SK-N-SH treated with all-trans-retinoic acid at 6 μM for 48 hours (cell line): ENCODE results near the gene SEPTIN8.

Experiments
- ATAC-seq: fragments of 200-7000 bp; cut with Tn5 transposase; 3 replicates; pipeline ENCODE4 v1.9.1; 2020; ENCODE audit warnings: mild to moderate bottlenecking, moderate library complexity
- ARNTL ChIP-seq: fragments of 450-650 bp; formaldehyde crosslinking; IDR thresholded peaks from 2 replicates; pipeline ENCODE4 v1.5.0; 2020; ENCODE audit warnings: low read depth, mild to moderate bottlenecking, moderate library complexity, borderline replicate concordance
- CREB5 ChIP-seq: fragments of 250-450 bp; sonication (Bioruptor Pico); IDR thresholded peaks from 2 replicates; pipeline ENCODE4 v1.5.1; 2020; ENCODE audit warnings: low read depth, mild to moderate bottlenecking, moderate library complexity
- CSDC2 ChIP-seq: fragments of 250-450 bp; sonication (Bioruptor Pico); IDR thresholded peaks from 2 replicates; pipeline ENCODE4 v1.5.0; 2020; ENCODE audit warnings: mild to moderate bottlenecking, moderate library complexity
- ESRRG ChIP-seq: fragments of 250-450 bp; sonication (Bioruptor Pico); IDR thresholded peaks from 2 replicates; pipeline ENCODE4 v1.6.1; 2021; ENCODE audit warnings: mild to moderate bottlenecking
- GLIS3 ChIP-seq: fragments of 250-450 bp; sonication (Bioruptor Pico); IDR thresholded peaks from 2 replicates; pipeline ENCODE4 v1.5.0; 2020; ENCODE audit warnings: mild to moderate bottlenecking, moderate library complexity
- OSR1 ChIP-seq: fragments of 250-450 bp; sonication (Bioruptor Pico); IDR thresholded peaks from 2 replicates; pipeline ENCODE4 v1.8.0; 2022; ENCODE audit warnings: moderate library complexity, mild to moderate bottlenecking, inconsistent platforms
- PATZ1 ChIP-seq: fragments of 250-450 bp; sonication (Bioruptor Pico); IDR thresholded peaks from 2 replicates; pipeline ENCODE4 v1.8.0; 2020; ENCODE audit warnings: mild to moderate bottlenecking, moderate library complexity, borderline replicate concordance
- POU6F1 ChIP-seq: fragments of 250-450 bp; sonication (Bioruptor Pico); IDR thresholded peaks from 2 replicates; pipeline ENCODE4 v1.8.0; 2021; ENCODE audit warnings: low read depth, mild to moderate bottlenecking, moderate library complexity, borderline replicate concordance
- PPARA ChIP-seq: fragments of 250-450 bp; sonication (Bioruptor Pico); IDR thresholded peaks from 2 replicates; pipeline ENCODE4 v1.5.0; 2020; ENCODE audit warnings: mild to moderate bottlenecking, borderline replicate concordance
- RARB ChIP-seq: fragments of 250-450 bp; sonication (Bioruptor Pico); IDR thresholded peaks from 2 replicates; pipeline ENCODE4 v1.8.0; 2021; ENCODE audit warnings: mild to moderate bottlenecking, moderate library complexity
- SNAI2 ChIP-seq: fragments of 250-450 bp; sonication (Bioruptor Pico); IDR thresholded peaks from 2 replicates; pipeline ENCODE4 v1.5.0; 2020; ENCODE audit warnings: mild to moderate bottlenecking, moderate library complexity
- TOX ChIP-seq: fragments of 250-450 bp; sonication (Bioruptor Pico); IDR thresholded peaks from 2 replicates; pipeline ENCODE4 v1.8.0; 2021; ENCODE audit warnings: mild to moderate bottlenecking, moderate library complexity, borderline replicate concordance
- TSHZ2 ChIP-seq: fragments of 250-450 bp; sonication (Bioruptor Pico); IDR thresholded peaks from 2 replicates; pipeline ENCODE4 v1.5.0; 2020; ENCODE audit warnings: mild to moderate bottlenecking, moderate library complexity
- ZNF565 ChIP-seq: fragments of 450-650 bp; formaldehyde crosslinking; conservative IDR thresholded peaks from 2 replicates; pipeline ENCODE4 v1.5.0; 2020; ENCODE audit warnings: low read depth, mild to moderate bottlenecking, moderate library complexity
- ZNF70 ChIP-seq: fragments of 450-650 bp; formaldehyde crosslinking; IDR thresholded peaks from 2 replicates; pipeline ENCODE4 v1.5.0; 2020; ENCODE audit warnings: mild to moderate bottlenecking, moderate library complexity
- ZNF8 ChIP-seq: fragments of 450-650 bp; formaldehyde crosslinking; IDR thresholded peaks from 2 replicates; pipeline ENCODE4 v1.5.0; 2020; ENCODE audit warnings: mild to moderate bottlenecking, moderate library complexity

The SEPTIN8 gene

GRCh38 chr5:132825033-132825833 is 48.2 kb upstream of the SEPTIN8 start:
- no peak for TF ChIP-seq GLIS3 (CRISPR knock-in tag)
- no peak for TF ChIP-seq OSR1 (CRISPR knock-in tag)
- no peak for TF ChIP-seq RARB (CRISPR knock-in tag)
- ATAC-seq = no peak

- ATAC-seq = no peak
- TF ChIP-seq SNAI2 (CRISPR knock-in tag) = no peak
- TF ChIP-seq ARNTL (CRISPR knock-in tag) = no peak
- no peak for TF ChIP-seq TSHZ2 (CRISPR knock-in tag)
- no peak for TF ChIP-seq PATZ1 (CRISPR knock-in tag)
- no peak for TF ChIP-seq ESRRG (CRISPR knock-in tag)
- no peak for TF ChIP-seq CREB5 (CRISPR knock-in tag)
- TF ChIP-seq CSDC2 = no peak
- TF ChIP-seq, all 23 proteins: peak for 0
Observed at GRCh38 chr5:132824426-132824825, 47.4 kb upstream of the SEPTIN8 start.

- no peak for ATAC-seq
Observed at GRCh38 chr5:132823481-132824050, 46.5 kb upstream of the SEPTIN8 start.

More at GRCh38 chr5:132823481-132824050, 46.5 kb upstream of the SEPTIN8 start:
- no peak for TF ChIP-seq PPARA (CRISPR knock-in tag)
- no peak for TF ChIP-seq ARNTL (CRISPR knock-in tag)
- no peak for TF ChIP-seq TOX
- TF ChIP-seq ZNF8 = no peak
- no peak for TF ChIP-seq ZNF70 (CRISPR knock-in tag)
- no peak for TF ChIP-seq ZNF565 (CRISPR knock-in tag)
- TF ChIP-seq POU6F1 (CRISPR knock-in tag) = no peak
- TF ChIP-seq CREB5 (CRISPR knock-in tag) = no peak
